Adrenal gland (tissue), 12 donors: ENCODE measurements around the gene FOXA3. TPM values are rescaled to one million over a fixed set of nuclear protein-coding genes. Genes with fewer than 3 reads are reported as not detected.

ENCODE experiments used
- DNase-seq, 7 donors: peaks; one replicate each; pipeline ENCODE4 v3.0.0-alpha.2; 2019 to 2020
- H3K27ac ChIP-seq, 5 donors: fragments of 200-600 bp; sonication (generic) in 4 of 5; 1 replicate in 3 of 5; 2 replicates in 2 of 5; pipeline versions ENCODE4 v1.5.1 to v1.8.0; 2016 to 2020; ENCODE audit warnings: mild to moderate bottlenecking in 1 of 5
- H3K27me3 ChIP-seq: fragments of 200-600 bp; 2 replicates; pipeline ENCODE4 v1.8.0; 2021
- H3K36me3 ChIP-seq, 2 donors: fragments of 200-600 bp; replicated peaks in 1 of 2; 1 replicate in 1 of 2; 2 replicates in 1 of 2; pipeline versions ENCODE4 v1.5.1 to v1.8.0; 2018 to 2022
- H3K4me1 ChIP-seq, 2 donors: fragments of 200-600 bp; replicated peaks in 1 of 2; 1 replicate in 1 of 2; 2 replicates in 1 of 2; pipeline versions ENCODE4 v1.5.1 to v1.8.0; 2018 to 2021
- H3K4me3 ChIP-seq, 4 donors: fragments of 200-600 bp; sonication (generic) in 3 of 4; one replicate each; pipeline ENCODE4 v1.5.1; 2016 to 2018
- H3K9me3 ChIP-seq, 3 donors: fragments of 200-600 bp; sonication (generic) in 1 of 3; replicated peaks in 1 of 3; 1 replicate in 2 of 3; 2 replicates in 1 of 3; pipeline versions ENCODE4 v1.5.1 to v1.8.0; 2016 to 2021
- POLR2A ChIP-seq, 2 donors: fragments of 450-650 bp; IDR thresholded peaks; one replicate each; pipeline ENCODE4 v1.6.1; 2017; ENCODE audit warnings: antibody characterized with exemption in 2 of 2, mild to moderate bottlenecking in 2 of 2, moderate library complexity in 1 of 2
- WGBS, 4 donors: extraction: QIAGEN DNeasy Blood & Tissue Kit in 2 of 4; methylation state at CpG; one replicate each; pipeline versions ENCODE4 v1.1.5 to v1.1.7; 2013 to 2017; 5-methylcytosine and 5-hydroxymethylcytosine counted together
- intact Hi-C, 2 donors: fragments of 100-400 bp; cut with DNase I; formaldehyde crosslinking; loops; one replicate each; pipeline versions ENCODE4 v1.14.1 to v1.15.0; 2022 to 2023
- polyA plus RNA-seq, 3 donors: library from polyadenylated mRNA; stranded (reverse); fragments of 200-250 nt in 2 of 3; fragments of 350-450 nt in 1 of 3; fragmentation: Illumina TruSeq in 1 of 3; extraction: RNeasy Lipid Tissue Mini Kit (QIAGEN cat#74804) in 1 of 3; gene quantifications; one replicate each; pipeline ENCODE4 v1.2.3, GENCODE V29; 2013 to 2014
- total RNA-seq, 9 donors: library from RNA; depleted of rRNA in 4 of 9; stranded (reverse); fragments of >200 nt in 4 of 9; fragments of 120-200 nt in 1 of 9; fragmentation: NEBNext Ultra II Directional in 1 of 9; extraction: Animal tissue kit (Norgen Biotek cat#: 25700) in 1 of 9; gene quantifications; one replicate each; pipeline versions ENCODE4 v1.1.0 to v1.2.4, GENCODE V29; 2013 to 2023
- TF ChIP-seq, protein P1 (sequence below), 6 experiments: fragments of 450-650 bp in 4 of 6; fragments of 200-600 bp in 2 of 6; sonication (generic) in 1 of 6; IDR thresholded peaks; 1 replicate in 5 of 6; 2 replicates in 1 of 6; pipeline versions ENCODE4 v1.5.1 to v1.8.0; 2016 to 2021; ENCODE audit warnings: antibody characterized with exemption in 6 of 6, mild to moderate bottlenecking in 2 of 6, moderate library complexity in 1 of 6
- donor health status: healthy with polysubstance abuse.
- donor health status: Bipolar disorder and iron deficiency.
- donor health status: DM: yes; HTN: yes; CAD: no.
- donor health status: DM: no; HTN: no; CAD: no.
- donor health status: DM: no; HTN: no; CAD: no.
- donor health status: DM: yes; HTN: yes; CAD: no.

The FOXA3 gene
- total and polyA plus RNA-seq, 12 donors: 0.03 to 0.94 TPM; not detected in 10

DNA sequence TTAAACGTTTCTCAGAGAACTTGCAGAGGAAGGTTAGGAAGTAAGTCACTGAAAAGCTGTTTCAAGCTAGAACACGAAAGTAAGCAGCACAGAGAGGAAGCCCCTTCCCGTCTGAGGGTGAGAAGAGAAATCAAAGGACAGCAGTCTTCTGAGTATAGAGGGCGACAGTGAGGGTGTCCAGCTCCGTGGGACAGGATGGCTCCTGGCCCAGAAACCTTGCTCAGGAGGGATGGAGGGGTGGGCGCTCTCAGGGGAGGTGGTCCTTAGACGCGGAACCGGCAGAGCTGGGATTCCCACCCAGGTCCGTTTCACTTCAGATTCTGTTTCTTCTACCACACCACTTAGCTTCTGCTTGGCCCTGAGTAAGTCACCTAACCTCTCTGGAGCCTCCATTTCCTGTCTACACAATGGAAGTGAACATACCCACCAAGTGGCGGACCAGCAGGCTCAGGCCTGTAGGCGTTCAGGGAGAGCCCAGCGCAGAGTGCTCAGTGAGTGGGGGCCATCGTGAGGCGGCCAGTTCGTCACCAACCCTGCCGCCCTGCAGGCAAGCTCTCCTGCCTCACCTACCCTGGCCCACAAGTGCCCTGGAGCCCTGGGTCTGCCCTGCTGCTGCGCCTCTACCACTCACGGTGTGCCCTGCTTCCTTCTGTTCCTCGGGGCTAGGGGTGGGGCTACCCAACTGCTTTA, 43.6 kb upstream of the FOXA3 start:
- 78 to 81% (median 79%) methylated on average over 18 to 20 of the region's 20 CpGs for WGBS, 4 donors
- Histone ChIP-seq H3K27ac (no peak overlapping the region), H3K4me1 (peaks cover 8% of the 10 kb centered on the region in 2 donors), H3K9me3 (no peaks in the 10 kb centered on the region), H3K36me3 (peaks cover 0 to 27% of the 10 kb centered on the region in 2 donors), H3K27me3 (no peaks in the 10 kb centered on the region), H3K4me3 (no peak overlapping the region)
- TF ChIP-seq, protein P1, sequence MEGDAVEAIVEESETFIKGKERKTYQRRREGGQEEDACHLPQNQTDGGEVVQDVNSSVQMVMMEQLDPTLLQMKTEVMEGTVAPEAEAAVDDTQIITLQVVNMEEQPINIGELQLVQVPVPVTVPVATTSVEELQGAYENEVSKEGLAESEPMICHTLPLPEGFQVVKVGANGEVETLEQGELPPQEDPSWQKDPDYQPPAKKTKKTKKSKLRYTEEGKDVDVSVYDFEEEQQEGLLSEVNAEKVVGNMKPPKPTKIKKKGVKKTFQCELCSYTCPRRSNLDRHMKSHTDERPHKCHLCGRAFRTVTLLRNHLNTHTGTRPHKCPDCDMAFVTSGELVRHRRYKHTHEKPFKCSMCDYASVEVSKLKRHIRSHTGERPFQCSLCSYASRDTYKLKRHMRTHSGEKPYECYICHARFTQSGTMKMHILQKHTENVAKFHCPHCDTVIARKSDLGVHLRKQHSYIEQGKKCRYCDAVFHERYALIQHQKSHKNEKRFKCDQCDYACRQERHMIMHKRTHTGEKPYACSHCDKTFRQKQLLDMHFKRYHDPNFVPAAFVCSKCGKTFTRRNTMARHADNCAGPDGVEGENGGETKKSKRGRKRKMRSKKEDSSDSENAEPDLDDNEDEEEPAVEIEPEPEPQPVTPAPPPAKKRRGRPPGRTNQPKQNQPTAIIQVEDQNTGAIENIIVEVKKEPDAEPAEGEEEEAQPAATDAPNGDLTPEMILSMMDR (IDR thresholded peaks at IDR 0.05): no peak
- no peak for TF ChIP-seq POLR2A (IDR thresholded peaks at IDR 0.05)
- DNase-seq: no peak
- intact Hi-C loops: no loop called here

DNA sequence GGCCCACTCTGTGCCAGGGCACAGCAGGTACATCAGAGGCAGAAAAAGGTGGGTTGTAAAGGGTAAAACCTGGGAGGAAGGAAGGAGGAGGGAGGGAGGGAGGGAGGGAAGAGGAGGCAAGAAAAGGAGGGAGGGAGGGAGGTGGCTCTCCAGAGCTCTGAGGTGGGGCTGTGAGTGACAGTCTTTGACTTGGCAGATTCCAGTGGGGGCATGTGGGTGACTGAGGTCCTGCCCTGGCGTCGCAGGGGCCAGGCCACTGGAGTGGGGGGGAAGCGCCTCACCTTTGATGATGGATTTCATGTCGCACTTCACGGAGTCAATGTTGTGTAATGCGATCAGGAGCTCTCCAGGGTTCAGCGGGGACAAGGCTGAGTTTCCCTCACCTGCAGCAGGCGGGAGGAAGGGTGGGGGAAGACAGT, 43.0 kb upstream of the FOXA3 start:
- Histone ChIP-seq H3K9me3 (no peaks in the 10 kb centered on the region), H3K27me3 (no peaks in the 10 kb centered on the region), H3K4me1 (peaks cover 8% of the 10 kb centered on the region in 2 donors), H3K4me3 (no peak overlapping the region), H3K27ac (no peak overlapping the region), H3K36me3 (peaks cover 0 to 33% of the 10 kb centered on the region in 2 donors)
- WGBS, 4 donors: 79 to 84% (median 83%) methylated on average over 8 of the region's 8 CpGs
- DNase-seq: no peak
- intact Hi-C loops: no loop called here
- TF ChIP-seq, protein P1 (IDR thresholded peaks at IDR 0.05): no peak
- no peak for TF ChIP-seq POLR2A (IDR thresholded peaks at IDR 0.05)

DNA sequence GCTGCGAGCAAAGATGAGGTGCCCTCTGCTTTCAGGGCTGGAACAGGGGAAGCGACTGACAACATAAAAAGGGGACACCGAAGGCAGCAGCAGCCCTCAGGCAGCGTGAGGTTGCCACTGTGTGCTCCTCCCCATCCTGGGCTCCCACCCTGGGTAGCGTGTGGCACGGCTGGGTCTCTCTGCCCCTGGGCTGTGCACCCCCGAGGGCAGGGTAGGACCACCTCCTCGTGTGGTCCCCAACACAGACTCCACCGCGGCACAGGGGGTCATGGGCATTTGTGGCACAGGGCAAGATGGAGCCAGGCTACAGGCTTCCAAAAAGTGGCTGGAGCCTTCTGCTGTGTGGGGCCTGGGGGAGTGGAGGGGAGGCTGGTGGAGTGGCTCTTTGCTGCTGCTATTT, 42.6 kb upstream of the FOXA3 start:
- Histone ChIP-seq H3K36me3 (peaks cover 0 to 37% of the 10 kb centered on the region in 2 donors), H3K4me1 (peaks cover 8% of the 10 kb centered on the region in 2 donors), H3K27me3 (no peaks in the 10 kb centered on the region), H3K4me3 (no peak overlapping the region), H3K9me3 (no peaks in the 10 kb centered on the region), H3K27ac (no peak overlapping the region)
- no peak for TF ChIP-seq POLR2A (IDR thresholded peaks at IDR 0.05)
- TF ChIP-seq, protein P1 (IDR thresholded peaks at IDR 0.05): no peak
- WGBS, 4 donors: 69 to 91% (median 87%) methylated on average over 5 to 10 of the region's 10 CpGs
- DNase-seq: no peak
- intact Hi-C loops: no loop called here

GRCh38 chr19:45822716-45823115, 41.4 kb upstream of the FOXA3 start:
- H3K9me3 ChIP-seq: no peaks in the 10 kb centered on the region
- no peak for TF ChIP-seq POLR2A (IDR thresholded peaks at IDR 0.05)
- TF ChIP-seq, protein P1 (IDR thresholded peaks at IDR 0.05): no peak
- DNase-seq: no peak
- peaks cover 0 to 49% of the 10 kb centered on the region in 2 donors for H3K36me3 ChIP-seq
- intact Hi-C loops: no loop called here
- no peak overlapping the region for H3K4me3 ChIP-seq
- 87 to 95% (median 93%) methylated on average over 3 to 5 of the region's 5 CpGs for WGBS, 4 donors
- no peak overlapping the region for H3K27ac ChIP-seq
- H3K4me1 ChIP-seq: peaks cover 8% of the 10 kb centered on the region in 2 donors
- H3K27me3 ChIP-seq: no peaks in the 10 kb centered on the region
